Ishikawa (cell line): ENCODE measurements around the gene STX19.

Experiments
- CEBPB ChIP-seq: IDR thresholded peaks from 2 replicates; pipeline ENCODE4 v1.6.1; 2012
- CREB1 ChIP-seq: IDR thresholded peaks from 2 replicates; pipeline ENCODE4 v1.6.1; 2012; ENCODE audit warnings: low read depth
- EGR1 ChIP-seq: IDR thresholded peaks from 2 replicates; pipeline ENCODE4 v1.6.1; 2012
- EP300 ChIP-seq: IDR thresholded peaks from 2 replicates; pipeline ENCODE4 v1.6.1; 2012; ENCODE audit warnings: borderline replicate concordance
- FOXM1 ChIP-seq: IDR thresholded peaks from 2 replicates; pipeline ENCODE4 v1.6.1; 2012; ENCODE audit warnings: low read depth, borderline replicate concordance
- MAX ChIP-seq: IDR thresholded peaks from 2 replicates; pipeline ENCODE4 v1.6.1; 2012
- NFIC ChIP-seq: IDR thresholded peaks from 2 replicates; pipeline ENCODE4 v1.6.1; 2012
- RAD21 ChIP-seq: IDR thresholded peaks from 2 replicates; pipeline ENCODE4 v1.6.1; 2012; ENCODE audit warnings: low read depth
- TAF1 ChIP-seq: IDR thresholded peaks from 2 replicates; pipeline ENCODE4 v1.6.1; 2012; ENCODE audit warnings: low read depth, mild to moderate bottlenecking
- TCF12 ChIP-seq: IDR thresholded peaks from 2 replicates; pipeline ENCODE4 v1.6.1; 2012; ENCODE audit warnings: low read depth
- TEAD4 ChIP-seq: IDR thresholded peaks from 2 replicates; pipeline ENCODE4 v1.6.1; 2012
- USF1 ChIP-seq: IDR thresholded peaks from 2 replicates; pipeline ENCODE4 v1.6.1; 2012
- YY1 ChIP-seq: IDR thresholded peaks from 2 replicates; pipeline ENCODE4 v1.6.1; 2012; ENCODE audit warnings: low read depth
- ZBTB7A ChIP-seq: IDR thresholded peaks from 2 replicates; pipeline ENCODE4 v1.6.1; 2012; ENCODE audit warnings: low read depth
- TF ChIP-seq, protein P1 (sequence below): IDR thresholded peaks from 2 replicates; pipeline ENCODE4 v1.6.1; 2012; ENCODE audit warnings: low read depth, mild to moderate bottlenecking

The STX19 gene

GRCh38 chr3:94008253-94008652, 20.1 kb downstream of the STX19 start:
- TF ChIP-seq TCF12 (no peak), RAD21 (no peak), MAX (no peak), FOXM1 (no peak), CREB1 (no peak), EGR1 (no peak), NFIC (no peak), ZBTB7A (no peak), EP300 (no peak), TAF1 (no peak), TEAD4 (no peak), USF1 (no peak)
- TF ChIP-seq, protein P1, sequence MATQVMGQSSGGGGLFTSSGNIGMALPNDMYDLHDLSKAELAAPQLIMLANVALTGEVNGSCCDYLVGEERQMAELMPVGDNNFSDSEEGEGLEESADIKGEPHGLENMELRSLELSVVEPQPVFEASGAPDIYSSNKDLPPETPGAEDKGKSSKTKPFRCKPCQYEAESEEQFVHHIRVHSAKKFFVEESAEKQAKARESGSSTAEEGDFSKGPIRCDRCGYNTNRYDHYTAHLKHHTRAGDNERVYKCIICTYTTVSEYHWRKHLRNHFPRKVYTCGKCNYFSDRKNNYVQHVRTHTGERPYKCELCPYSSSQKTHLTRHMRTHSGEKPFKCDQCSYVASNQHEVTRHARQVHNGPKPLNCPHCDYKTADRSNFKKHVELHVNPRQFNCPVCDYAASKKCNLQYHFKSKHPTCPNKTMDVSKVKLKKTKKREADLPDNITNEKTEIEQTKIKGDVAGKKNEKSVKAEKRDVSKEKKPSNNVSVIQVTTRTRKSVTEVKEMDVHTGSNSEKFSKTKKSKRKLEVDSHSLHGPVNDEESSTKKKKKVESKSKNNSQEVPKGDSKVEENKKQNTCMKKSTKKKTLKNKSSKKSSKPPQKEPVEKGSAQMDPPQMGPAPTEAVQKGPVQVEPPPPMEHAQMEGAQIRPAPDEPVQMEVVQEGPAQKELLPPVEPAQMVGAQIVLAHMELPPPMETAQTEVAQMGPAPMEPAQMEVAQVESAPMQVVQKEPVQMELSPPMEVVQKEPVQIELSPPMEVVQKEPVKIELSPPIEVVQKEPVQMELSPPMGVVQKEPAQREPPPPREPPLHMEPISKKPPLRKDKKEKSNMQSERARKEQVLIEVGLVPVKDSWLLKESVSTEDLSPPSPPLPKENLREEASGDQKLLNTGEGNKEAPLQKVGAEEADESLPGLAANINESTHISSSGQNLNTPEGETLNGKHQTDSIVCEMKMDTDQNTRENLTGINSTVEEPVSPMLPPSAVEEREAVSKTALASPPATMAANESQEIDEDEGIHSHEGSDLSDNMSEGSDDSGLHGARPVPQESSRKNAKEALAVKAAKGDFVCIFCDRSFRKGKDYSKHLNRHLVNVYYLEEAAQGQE, result no peak

DNA sequence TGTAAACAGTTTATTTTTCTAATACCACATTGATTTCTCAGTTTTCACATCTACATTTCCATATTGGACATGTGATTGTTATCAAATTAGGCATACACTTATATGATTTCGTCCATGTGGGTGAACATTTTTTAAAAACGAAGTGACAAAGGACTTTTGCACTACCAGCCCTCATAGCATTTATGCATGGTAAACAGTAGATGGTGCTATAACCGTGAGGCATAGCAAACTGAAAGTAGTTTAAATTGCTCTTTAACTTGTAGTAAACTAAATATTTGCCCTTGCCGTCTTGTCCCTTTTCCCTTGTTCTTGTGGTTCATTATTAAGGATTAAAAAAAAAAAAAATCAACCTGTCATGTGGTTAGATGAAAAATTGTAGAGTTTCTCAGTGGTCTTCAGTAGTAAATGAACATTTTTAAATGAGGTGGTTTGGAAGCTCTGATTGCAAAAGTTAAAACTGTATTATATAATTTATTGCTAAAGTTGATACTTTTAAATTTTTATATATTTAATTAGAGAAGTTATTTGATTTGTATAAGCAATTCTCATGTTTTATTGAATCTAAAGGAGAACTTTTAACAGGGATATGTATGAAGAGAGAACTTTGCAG, 24.0 kb downstream of the STX19 start:
- TF ChIP-seq MAX (no peak), RAD21 (peak; percentile 75)

DNA sequence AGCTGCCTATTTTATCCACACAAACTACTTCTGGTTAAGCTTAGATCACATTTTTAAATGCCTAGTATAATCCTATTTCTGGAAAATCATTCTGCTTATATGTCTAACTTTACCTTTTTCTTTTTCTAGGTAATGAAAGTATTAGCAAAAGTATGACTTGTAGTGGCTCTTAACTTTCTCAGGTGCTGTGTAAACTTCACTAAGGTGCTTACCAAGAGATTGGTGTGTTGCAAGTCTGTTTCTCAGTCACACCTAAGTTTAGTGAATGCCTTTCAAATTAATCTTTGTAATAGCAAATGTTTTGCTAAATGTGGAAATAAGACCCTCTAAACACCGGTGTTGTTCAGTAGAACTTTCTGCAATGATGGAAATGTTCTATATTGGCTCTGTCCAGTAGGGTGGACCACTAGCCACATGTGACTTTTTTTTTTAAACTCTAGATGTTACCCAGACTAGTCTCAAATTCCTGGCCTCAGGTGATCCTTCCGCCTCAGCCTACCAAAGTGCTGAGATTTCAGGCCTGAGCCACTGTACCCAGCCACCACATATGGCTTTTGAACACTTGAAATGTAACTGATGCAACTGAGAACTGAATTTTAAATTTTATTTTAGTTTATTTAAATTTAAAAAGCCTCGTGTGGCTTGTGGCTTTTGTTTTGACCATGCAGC, 26.4 kb downstream of the STX19 start:
- TF ChIP-seq TAF1, result no peak
- TF ChIP-seq CEBPB, result no peak
- TF ChIP-seq TCF12, result no peak
- TF ChIP-seq ZBTB7A, result no peak
- no peak for TF ChIP-seq EGR1
- TF ChIP-seq TEAD4, result no peak
- TF ChIP-seq NFIC, result no peak
- no peak for TF ChIP-seq USF1
- no peak for TF ChIP-seq EP300
- no peak for TF ChIP-seq MAX
- no peak for TF ChIP-seq YY1
- TF ChIP-seq RAD21, result no peak

DNA sequence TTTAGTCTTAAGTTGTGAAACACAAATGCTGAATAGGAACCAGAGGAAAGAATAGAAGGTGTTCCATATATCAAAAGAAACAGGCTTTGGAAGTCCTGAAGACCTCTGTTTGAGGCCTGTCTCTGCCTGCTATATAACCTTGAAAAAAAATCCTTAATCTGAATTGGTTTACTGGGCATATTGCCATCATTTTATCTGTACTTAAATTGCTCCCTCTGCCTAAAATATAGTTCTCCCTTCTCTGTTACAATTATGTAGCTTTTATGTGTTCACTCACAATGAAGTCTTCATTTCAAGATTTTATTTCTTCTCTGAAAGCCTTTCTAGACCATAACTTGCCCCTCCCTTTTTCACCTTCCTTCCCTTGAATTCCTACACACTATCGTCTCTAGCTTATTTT, 27.2 kb downstream of the STX19 start:
- TF ChIP-seq FOXM1, result no peak
- no peak for TF ChIP-seq USF1
- no peak for TF ChIP-seq CEBPB
- TF ChIP-seq TEAD4, result no peak
- no peak for TF ChIP-seq NFIC
- TF ChIP-seq, protein P1, result no peak
- no peak for TF ChIP-seq ZBTB7A
- TF ChIP-seq MAX, result no peak
- no peak for TF ChIP-seq YY1
- no peak for TF ChIP-seq EGR1
- TF ChIP-seq EP300, result no peak
- TF ChIP-seq RAD21, result no peak
- TF ChIP-seq CREB1, result no peak
- TF ChIP-seq TAF1, result no peak
- TF ChIP-seq TCF12, result no peak

- TF ChIP-seq NFIC, result no peak
- no peak for TF ChIP-seq ZBTB7A
- no peak for TF ChIP-seq TEAD4
- no peak for TF ChIP-seq MAX
- no peak for TF ChIP-seq RAD21
- TF ChIP-seq CREB1, result no peak
- TF ChIP-seq TCF12, result no peak
Observed at GRCh38 chr3:93994056-93994455, 34.3 kb downstream of the STX19 start.
